GM18907 (cell line): Measurements from ENCODE around the gene FLT1.

Experiments used
- ATAC-seq: cut with Tn5 transposase; IDR thresholded peaks from one replicate; pipeline ENCODE4 v1.9.1; 2021; ENCODE audit warnings: mild to moderate bottlenecking, moderate library complexity; ENCODE audit not compliant: unreplicated experiment

Gene FLT1, protein sequence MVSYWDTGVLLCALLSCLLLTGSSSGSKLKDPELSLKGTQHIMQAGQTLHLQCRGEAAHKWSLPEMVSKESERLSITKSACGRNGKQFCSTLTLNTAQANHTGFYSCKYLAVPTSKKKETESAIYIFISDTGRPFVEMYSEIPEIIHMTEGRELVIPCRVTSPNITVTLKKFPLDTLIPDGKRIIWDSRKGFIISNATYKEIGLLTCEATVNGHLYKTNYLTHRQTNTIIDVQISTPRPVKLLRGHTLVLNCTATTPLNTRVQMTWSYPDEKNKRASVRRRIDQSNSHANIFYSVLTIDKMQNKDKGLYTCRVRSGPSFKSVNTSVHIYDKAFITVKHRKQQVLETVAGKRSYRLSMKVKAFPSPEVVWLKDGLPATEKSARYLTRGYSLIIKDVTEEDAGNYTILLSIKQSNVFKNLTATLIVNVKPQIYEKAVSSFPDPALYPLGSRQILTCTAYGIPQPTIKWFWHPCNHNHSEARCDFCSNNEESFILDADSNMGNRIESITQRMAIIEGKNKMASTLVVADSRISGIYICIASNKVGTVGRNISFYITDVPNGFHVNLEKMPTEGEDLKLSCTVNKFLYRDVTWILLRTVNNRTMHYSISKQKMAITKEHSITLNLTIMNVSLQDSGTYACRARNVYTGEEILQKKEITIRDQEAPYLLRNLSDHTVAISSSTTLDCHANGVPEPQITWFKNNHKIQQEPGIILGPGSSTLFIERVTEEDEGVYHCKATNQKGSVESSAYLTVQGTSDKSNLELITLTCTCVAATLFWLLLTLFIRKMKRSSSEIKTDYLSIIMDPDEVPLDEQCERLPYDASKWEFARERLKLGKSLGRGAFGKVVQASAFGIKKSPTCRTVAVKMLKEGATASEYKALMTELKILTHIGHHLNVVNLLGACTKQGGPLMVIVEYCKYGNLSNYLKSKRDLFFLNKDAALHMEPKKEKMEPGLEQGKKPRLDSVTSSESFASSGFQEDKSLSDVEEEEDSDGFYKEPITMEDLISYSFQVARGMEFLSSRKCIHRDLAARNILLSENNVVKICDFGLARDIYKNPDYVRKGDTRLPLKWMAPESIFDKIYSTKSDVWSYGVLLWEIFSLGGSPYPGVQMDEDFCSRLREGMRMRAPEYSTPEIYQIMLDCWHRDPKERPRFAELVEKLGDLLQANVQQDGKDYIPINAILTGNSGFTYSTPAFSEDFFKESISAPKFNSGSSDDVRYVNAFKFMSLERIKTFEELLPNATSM (N-terminal part only)

DNA sequence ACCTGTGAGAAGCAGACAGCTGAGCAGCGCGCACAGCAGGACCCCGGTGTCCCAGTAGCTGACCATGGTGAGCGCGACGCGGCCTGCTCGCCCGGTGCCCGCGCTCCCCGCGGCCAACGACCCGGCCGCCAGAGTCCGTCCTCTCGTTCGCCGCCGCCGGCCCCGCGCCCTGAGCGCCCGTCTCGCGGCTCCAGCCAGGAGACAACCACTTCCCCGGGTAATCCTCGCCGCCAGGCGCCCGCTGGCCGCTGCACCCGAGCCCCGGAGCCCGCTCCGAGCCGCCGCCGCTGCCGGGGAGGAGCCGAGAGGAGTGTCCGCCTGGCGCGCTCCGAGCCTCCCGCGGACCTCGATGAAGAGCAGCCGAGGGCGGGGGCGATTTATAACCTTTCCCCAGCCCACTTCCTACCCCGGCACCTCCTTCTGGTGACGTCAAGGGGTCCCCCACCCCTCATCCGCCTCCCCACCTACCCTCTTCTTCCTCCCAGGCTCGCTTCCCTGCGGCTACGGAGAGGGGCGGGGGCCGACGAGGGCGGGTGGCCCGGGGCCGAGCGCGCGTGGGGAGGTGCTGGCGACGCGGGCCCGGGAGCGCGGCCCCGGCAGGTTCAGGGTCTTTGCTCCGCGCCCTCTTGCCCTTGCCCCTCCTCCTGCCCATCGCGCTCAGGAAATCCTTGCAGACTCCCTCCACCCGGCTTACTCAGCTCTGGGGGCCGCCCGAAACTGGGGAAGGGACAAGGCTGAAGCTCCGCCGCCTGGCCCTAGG is at the start of gene FLT1:
FLT1 (minus strand) TSS at position 351 of the 760 bp plus-strand sequence; CDS start at position 66, 285 bp downstream.
- ATAC-seq: no peak

DNA sequence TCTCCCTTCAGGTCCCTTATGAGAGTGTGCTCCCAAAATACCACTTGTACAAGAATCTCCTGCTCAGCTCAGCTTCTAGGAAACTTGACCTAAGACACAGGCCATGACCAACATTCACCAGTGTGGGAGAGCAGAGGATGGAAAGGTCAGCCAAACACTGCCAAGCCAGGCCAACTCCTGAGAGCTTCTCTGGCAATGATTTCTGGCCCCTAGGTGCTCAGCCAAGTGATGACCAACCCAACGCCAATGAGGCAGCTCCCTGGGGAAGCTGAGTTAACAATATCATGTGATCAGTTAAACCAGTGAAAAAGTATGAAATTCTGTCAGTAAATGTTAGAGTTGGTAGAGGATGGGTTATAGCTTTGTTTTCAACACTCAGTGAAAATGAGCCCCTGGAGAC is 49.1 kb upstream of the FLT1 start:
- ATAC-seq: no peak

DNA sequence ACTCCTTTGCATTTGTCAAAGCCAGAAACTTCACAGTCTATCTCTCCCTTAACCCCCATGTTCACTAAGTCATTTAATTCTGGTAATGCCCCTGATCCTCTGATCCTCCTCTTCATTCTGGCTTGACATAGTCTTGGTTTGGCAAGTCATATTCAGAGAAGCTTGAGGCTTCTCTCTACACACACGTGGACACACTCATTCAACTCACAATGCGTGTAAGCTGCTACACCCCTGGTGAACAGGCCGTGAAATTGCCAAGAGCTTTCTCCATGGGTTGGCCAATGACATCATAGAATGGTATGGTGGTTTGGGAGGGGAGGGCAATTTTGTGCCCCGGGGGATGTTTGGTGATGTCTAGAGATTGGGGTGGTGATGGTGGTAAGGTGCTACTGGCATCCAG is 47.9 kb upstream of the FLT1 start:
- no peak for ATAC-seq

DNA sequence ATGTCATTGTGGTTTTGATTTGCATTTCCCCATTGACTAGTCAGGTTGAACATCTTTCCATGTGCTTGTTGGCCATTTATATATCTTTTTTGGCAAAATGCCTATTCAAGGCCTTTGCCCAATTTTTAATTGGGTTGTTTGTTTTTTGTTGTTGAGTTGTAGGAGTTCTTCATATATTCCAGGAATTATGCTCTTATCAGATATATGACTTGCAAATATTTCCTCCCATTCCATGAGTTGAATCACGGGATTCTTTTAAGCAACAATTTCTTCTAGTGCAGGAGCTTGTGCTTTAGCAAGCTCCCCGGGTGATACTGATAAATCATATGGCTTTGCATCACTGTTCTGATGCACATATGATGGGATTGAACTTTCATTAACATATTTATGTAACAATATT is 47.0 kb upstream of the FLT1 start:
- no peak for ATAC-seq

DNA sequence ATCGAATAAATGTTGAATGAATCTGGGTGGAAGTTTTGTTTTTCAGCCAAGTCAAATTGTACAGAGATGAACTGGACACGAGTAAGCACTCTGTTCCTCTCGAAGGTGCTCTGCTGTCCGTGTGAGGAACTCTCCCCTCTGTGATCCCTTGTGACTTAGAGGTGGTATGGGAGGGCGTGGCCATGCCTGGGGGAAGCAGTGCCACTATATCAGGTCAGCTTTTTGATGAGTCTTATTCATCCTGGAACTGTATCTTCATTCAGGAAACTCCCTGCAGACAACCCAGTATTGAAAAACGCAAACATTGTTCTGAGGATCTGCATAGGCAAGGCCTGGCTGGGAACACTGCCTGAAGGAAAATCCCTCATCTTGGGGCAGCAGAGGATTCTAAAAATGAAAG is 45.7 kb upstream of the FLT1 start:
- ATAC-seq: no peak

DNA sequence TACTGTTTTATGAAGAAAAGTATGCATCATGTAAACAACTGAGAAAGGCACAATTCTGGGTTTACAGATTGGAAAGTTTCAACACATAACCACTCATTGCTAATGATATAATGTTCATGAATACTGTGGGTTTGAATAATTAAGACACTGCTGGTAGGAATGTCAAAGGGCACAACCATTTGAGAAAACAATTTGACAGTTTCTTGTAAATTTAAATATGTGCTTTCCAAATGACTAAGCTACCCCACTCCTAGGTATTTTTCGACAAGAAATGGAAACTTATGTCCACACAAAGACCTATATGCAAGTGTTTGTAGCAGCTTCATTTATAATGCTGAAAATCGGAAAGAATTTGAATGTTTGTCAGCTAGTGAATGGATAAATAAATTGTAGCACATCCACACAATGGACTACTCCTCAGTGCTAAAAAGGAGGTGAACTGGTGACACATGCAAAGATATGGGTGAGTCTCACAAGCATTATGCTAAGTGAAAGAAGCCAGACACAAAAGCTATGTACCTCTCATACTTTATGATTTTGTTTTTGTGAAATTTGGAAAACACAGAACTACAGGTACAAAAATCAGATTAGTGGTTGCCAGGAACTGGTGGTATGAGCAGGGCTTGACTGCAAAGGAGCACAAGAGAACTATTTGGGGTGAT is 44.8 kb upstream of the FLT1 start:
- ATAC-seq: no peak

DNA sequence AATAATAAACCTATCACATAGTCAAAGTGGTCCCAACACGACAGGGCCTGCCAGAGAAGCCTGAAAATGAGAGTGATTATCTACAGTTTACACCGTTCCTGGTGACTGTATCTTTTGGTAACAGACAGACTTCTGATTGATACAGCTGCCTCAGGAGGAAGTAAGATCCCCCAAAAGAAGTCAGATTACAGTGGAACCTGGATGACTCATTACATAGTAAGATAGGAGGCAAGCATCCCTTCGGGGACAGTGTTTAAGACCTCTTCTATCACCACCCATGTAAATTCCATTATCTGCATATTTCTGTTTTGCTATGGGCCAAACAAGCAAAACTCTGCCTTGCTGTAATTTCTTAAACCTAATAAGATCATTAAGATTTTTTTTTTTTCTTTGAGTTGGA is 44.0 kb upstream of the FLT1 start:
- ATAC-seq: no peak

DNA sequence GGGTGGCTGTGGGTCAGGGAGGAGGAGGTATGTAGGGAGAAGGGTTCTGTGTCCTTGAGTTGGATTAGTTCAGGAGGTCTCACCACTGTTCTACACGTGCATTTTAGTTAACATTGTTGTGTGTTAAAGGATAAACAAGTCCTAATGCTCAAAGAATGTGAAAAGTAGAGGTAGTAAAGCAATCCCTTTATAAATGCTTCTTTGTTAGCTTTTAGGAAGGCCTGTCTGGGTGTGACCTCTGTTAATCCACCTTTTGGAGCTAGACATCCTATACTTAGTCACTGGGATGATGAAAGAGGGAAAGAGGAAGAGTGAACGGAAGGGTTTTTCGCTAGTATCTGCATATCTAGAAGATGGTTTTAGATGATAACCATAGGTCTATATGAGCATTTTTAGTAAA is 42.2 kb upstream of the FLT1 start:
- no peak for ATAC-seq

DNA sequence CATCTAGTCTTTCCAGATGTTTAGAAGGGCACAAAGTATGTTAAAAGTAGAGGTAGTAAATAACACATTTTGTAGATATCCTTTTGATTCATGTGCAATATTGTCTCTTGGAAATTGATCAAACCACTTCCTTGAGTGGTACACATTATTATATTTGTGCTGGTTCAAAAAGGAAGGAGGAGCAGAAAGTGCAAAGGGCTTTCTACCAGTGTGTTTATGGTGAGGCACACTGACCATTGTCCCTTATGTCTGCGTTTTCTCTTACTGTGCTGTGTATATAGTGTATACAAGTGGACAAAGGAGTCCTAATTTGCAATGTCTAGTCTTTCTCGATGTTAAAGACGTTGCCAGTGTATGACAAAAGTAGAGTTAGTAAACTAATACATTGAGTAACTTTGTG is 41.4 kb upstream of the FLT1 start:
- ATAC-seq: no peak

DNA sequence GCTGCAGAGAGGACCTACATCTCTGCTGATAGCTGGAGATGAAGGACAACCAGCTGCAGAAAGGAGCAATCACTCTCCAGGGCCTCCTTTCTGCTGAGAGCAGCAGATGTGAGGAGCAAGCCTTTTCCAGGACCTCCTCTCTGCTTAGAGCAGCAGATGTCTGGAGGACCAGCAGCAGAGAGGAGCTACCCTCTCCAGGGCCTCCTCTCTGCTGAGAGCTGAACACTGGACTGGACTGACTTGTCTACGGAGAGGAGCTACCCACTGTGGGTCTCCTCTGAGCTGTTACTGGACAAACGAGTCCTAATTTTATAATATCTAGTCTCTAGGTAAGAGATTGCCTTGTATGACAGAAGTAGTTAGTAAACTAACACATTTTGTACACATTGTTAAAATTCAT is 40.8 kb upstream of the FLT1 start:
- ATAC-seq: no peak

DNA sequence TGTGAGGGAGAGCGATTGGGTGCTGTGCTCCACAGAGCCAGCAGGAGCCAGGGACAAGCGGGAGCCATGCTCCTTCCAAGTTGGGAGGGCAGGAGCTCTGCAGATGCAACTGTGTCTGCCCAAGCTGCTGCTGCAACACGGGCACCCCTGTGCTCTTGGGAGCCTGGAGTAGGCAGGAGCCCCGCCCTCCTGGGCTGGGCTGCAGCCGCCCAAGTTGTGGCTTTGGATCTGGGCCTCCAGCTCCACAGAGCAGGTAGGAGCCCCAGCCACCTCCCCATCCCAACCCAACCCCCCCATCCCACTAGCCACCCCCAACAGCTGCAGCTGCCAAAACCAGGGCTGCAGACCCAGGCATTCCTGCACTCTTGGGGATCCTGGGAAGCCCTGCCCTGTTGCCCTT is 39.9 kb upstream of the FLT1 start:
- ATAC-seq: no peak

DNA sequence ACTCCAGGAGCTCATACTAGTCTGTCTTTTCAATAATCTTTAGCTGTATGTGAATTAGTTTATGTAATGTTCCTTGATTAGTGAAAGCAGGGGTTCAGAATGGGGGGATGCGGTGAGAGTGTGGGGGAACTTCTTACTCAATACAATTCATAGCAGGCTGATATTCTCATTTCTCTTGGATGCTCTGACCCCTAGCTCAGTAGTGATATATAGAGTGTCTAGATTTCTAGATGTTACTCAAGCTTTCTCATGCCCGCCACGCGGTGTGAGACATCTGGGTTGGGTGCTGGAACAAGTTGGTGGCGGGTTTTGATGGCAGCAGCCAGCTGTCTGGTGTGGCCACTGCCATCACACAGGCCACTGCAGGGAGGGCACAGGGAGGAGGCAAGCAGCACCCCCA is 39.3 kb upstream of the FLT1 start:
- no peak for ATAC-seq

DNA sequence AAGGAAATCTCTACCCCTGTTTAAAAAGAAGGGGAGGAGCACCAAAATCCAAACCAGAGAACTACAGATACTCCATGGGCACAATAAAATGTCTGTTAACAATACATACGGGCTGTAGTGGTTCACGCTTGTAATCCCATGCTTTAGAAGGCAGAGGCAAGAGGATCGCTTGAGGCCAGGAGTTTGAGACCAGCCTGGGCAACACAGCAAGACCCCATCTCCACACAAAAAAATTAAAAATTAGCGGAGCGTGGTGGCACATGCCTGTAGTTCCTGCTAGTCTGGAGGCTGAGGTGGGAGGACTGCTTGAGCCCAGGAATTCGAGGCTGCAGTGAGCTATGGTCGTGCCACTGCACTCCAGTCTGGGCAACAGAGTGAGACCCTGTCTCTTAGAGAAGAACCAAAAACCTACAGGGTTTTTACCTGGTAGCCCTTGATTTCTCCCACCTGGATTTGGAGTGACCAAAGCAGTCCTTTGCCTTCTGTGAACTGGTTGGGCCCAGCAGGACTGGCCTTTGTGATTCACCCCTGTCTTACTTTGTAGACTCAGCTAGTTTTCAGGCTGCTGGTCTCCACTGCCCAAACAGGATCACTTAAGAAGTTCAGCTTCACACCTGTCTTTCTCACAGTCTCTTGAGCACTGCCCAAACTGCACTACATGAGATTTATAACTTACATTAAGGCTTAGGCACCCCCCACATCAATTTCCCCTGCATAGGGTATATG is 38.7 kb upstream of the FLT1 start:
- ATAC-seq: no peak

DNA sequence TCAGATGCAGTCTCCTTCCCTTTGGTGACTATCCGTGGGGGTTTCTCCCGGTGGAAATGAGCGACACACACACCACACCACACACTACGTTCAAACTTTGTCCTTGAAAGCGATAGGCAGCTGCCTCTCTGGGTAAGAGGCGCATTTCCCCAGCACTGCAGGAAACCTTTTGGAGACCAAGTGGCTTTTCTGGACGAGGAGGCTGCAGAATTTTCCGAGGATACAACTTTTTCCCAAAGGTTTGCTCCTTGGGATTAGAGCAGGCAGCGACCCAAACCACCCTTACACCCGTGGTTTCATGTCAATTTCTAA is 38.2 kb upstream of the FLT1 start:
- no peak for ATAC-seq

DNA sequence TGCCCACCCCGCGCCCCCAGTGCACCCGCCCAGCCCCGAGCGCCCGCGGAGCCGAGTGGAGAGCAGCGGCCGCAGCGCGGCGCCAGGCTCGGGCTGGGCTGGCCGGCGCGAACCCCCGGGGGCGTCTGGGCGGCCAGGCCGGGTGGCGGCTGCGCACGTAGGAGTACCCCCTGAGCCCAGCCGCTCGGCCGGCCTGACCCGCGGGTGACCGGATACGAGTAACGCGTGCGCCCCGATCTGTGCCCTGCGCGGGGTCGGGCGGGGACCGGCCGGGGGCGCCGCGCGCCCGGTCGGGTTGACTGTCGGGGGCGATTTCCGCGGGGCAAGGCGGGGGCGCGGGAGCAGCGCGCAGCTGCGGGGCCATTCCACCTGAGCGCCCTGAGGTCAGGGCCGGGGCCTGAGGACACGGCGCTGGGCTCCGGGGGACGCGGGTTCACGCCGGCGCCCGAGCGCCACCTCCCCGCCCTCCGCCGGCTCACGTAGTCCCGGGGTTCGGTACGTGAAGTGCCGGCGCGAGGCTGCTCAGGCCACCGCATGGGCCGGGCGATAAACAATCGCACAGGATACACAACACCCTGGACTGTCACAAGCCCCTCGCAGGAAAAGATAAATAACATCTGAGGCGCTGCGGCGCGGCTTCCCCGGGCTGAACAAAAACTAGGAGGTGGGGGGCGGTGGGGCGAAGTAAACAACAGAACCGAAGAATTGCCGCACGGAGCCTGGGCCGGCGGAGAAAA is 37.6 kb upstream of the FLT1 start:
- ATAC-seq: no peak

DNA sequence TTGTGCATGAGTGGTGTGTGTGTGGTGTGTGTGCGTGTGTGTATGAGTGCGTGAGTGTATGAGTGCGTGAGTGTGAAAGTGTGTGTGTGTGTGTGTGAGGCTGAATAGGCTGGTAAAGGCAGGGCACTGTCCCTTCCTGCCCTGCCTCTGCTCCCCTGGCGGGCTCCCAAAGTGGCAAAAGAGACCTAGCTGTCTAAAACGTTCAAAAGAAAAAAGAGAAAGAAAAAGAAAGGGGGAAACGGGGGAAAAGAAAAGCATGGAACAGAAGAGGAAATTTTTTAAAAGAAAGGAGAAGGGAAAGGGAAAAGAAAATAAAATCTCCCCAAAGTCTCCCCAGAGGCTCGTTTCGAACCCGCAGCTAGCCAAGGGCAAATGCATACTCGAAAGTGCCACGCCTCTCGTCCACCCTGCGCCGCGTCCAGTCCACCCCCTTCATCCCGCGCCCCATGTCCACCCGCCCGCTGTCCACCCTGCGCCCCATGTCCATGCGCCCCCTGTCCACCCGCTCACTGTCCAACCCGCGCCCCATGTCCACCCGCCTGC is 37.0 kb upstream of the FLT1 start:
- no peak for ATAC-seq

DNA sequence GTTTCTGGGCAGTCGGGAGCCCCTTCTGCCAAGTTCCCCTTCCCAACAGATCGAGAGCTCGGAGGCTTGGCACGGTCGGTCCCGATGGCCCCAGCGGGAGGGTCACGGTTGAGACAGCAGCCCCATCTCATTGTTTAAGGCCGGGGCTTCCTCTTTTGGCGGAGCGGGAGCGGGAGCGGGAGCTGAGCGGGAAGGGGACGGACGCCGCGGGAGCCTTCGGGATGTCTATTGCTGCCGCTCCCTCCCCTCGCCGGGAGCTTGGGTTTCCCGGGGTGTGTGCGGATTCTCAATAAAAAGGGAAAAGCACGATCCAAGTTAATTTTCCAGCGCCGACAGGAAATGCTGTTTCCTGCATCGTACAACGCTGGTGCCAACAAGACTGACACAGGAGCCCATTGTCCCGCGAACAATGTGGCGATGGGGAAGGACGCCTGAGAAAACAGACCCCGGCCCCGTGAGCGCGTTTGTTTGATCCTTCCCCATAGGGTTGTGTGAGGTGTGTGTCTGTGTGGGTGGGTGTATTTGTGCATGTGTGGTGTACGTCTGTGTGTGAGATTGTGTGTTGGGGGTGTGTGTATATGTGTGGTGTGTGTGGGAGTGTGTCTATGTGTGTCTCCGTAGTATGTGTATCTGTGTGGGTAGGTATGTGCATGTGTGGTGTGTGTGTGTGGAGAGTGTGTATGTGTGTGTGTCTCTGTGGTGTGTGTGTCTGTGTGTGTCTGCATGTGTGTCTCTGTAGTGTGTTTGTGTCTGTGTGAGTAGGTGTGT is 36.3 kb upstream of the FLT1 start:
- ATAC-seq: no peak

DNA sequence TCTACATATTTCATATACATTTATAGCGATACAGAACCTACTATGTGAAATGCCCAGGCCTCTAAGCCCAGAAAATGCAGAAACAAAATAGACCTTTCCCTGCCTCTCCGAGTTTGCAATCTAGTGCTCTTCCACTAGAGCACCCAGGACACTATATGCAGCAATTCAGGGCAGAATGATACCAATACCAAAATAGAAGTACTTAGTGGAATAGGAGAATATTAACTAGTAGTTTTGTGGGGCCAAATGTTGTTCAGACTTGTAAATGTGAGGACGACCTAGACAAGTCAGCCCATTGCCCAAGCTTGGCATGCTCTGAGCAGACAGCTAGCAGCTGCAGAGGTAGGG is 35.8 kb upstream of the FLT1 start:
- ATAC-seq: no peak
